ENCODE results near the gene MAPKAPK2.
"Not testable (repeated sequence)": the region's sequence is repeated elsewhere in the genome, so short reads cannot be mapped to it uniquely, and the experiment has no call there.

MAPKAPK2 gene

GRCh38 chr1:206684478-206685333, at the start of gene MAPKAPK2:
Gene MAPKAPK2, plus strand, starts transcription at chr1:206684905. Its CDS starts 325 bp downstream, at chr1:206685230.
- DNase-seq, result no peak

GRCh38 chr1:206635080-206635977, 49.4 kb upstream of the MAPKAPK2 start, which contains the start of gene DYRK3:
Gene DYRK3, plus strand, starts transcription at chr1:206635536. Its CDS starts 168 bp downstream, at chr1:206635704.
- DNase-seq, result peak; percentile 74

DNA sequence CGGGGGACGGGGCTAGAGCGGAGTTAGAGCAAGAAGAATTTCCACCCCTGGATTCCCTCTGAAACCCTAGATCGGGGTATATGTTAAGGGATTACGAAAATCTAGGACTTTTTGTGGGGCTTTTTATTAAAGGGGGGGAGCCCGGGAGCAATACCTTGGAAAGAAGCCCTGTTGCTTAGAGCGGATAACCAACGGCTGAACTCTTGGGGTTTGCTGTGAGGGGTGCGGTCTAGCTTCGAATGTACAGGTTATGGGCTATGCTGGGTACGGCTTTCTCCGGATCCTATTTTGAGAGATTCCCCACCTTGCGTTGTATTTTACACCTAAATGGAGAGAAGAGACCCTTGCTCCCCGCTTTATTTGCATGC, 48.7 kb upstream of the MAPKAPK2 start:
- no peak for DNase-seq

DNA sequence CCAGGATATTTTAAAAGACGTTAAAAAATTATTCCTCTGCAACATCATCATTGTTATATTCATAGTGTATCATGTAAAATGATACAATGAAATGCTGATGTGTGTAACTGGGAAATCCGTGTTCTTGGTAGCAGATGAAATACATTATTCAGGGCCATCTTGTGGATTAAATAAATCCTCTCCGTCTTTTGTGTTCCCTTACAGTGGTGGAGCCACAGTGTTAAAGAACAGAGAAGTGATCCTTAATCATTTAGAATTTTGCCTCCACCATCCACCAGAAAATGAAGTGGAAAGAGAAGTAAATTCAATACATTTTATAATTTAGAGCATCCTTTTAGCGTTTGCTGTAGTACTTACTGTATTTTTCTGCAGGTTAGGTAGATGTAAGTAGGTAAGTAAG, 48.0 kb upstream of the MAPKAPK2 start:
- DNase-seq, result no peak

DNA sequence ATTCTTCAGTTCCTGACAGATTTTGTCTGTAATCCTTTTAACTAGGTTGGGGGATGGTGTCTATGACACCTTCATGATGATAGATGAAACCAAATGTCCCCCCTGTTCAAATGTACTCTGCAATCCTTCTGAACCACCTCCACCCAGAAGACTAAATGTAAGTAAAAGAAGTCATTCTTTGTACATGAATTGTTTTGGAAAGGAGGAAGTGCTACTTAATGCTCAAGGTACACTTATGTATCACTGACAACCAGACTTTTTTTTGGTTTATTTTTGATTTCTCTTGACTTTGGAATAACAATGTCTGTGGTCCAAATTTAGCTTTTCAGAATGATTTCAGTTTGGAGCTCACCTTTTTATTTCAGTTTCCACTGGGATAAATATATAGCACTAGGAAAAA, 47.1 kb upstream of the MAPKAPK2 start:
- no peak for DNase-seq

GRCh38 chr1:206642074-206642473, 42.6 kb upstream of the MAPKAPK2 start:
- not testable (repeated sequence) for DNase-seq

DNA sequence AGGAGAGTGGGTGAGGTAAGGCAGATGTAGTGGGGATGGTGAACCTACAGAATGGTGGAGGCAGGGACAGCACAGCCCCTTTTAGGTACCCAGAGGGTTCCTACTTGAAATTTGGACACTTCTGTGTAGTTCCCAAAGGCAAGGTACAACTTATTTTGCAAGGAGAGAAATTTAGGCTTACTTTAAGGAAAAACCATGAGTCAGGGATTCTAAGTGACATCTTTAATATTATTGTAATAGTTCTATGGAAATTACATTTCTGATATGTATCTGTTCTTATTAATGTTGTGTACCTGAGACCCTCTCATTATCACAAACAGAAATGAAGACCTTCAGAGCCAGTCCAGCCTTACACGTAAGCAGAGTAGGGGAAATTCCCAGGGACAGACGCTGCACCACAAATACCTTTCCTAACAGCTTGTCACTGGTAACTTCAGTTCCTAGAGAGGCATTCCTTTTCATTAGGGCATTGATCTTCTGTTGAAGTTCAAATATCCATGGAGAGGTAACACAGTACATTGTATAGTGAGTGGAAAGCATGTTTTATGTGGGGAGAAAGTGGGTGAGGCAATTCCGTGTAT, 41.5 kb upstream of the MAPKAPK2 start:
- no peak for DNase-seq

DNA sequence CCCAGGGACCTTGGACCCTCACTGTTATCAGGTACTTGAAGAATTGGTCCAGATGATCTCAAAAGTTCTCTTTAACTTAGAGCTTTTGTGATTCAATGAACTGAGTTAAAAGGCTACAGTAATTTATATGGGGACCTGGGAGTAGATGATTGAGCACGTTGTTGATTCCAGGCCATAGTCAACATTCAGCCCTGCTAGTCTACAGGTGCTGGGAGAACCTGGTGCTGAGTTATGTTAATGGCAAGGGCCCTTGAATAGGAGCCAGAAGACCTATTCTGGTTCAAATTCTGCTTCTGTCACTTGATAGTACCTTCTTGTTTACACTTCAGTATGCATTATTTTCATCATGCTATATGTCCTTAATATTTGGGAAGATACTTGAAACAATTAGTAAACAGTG, 38.2 kb upstream of the MAPKAPK2 start:
- DNase-seq, result no peak

DNA sequence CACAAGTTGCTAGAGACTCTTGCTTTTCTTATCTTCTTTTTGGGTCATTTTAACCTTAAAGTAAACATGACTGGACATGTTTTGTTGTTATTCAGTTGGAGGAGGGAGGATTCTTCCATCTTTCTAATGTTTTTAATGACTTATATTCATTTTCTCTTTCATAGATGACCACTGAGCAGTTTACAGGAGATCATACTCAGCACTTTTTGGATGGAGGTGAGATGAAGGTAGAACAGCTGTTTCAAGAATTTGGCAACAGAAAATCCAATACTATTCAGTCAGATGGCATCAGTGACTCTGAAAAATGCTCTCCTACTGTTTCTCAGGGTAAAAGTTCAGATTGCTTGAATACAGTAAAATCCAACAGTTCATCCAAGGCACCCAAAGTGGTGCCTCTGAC, 37.5 kb upstream of the MAPKAPK2 start:
- no peak for DNase-seq

- no peak for DNase-seq
Measured at GRCh38 chr1:206649261-206649921, 35.3 kb upstream of the MAPKAPK2 start.

DNA sequence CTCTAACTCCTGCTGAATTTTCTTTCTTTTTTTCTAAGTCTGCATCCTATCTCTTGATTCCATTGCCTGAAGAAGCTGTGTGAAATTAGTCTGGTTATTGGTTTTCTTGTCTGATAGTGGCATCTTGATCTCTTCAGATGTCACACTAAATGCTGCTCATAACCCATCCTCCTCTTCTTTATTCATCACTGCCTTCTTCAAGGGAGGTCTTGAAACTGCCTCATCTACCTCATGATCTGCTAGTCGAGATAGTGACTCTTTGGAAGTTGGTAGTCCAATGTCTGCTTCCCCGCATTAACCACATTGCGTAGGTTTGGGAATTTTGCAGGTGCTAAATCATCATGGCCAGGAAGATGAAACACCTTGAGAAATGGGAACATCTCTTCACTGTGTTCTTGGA, 33.7 kb upstream of the MAPKAPK2 start:
- DNase-seq, result no peak

DNA sequence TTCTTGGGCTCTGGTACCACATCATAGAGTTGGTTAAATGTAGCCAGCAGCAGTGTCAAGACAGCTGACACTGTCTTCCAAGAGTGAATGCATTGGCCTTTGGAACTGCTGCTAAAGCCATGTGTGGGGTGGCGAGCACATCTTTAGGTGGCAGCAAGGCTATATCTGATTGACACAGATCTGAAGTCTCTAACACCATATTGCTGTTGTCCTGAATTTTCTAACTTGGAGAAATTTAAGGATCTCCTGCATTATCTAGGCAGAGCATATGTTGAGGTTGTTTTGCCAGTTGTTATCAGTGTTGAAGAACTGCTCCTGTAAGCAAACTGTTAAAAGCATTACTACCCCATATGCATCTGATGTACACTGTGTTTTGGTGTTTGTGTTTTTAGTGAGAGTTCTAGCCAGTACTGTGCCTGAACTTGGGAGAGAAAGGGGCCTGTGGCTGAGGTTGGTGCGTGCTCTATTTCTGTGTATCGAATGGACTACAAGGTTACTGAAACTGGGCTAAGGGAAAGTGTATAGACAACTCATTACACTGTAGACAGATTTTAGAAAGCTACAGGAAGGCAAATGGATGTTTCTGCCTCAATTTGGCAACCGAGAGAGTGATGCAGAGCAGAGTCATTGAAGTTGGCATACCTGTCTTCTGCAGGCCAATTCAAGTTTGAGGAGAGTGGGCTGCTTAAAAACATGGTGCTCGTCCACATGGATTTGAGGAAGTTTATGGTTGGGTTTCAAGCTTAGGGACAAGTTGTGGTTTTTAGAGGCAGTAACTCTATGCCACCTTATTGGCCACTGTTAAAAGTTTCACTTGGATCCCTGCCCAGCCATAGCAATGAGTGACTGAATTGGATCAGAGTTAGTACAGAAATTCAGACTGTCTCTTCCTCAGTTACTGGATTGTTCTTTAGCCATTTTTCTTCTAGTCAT, 32.5 kb upstream of the MAPKAPK2 start:
- DNase-seq, result no peak

- no peak for DNase-seq
Measured at GRCh38 chr1:206653715-206654459, 30.8 kb upstream of the MAPKAPK2 start.

DNA sequence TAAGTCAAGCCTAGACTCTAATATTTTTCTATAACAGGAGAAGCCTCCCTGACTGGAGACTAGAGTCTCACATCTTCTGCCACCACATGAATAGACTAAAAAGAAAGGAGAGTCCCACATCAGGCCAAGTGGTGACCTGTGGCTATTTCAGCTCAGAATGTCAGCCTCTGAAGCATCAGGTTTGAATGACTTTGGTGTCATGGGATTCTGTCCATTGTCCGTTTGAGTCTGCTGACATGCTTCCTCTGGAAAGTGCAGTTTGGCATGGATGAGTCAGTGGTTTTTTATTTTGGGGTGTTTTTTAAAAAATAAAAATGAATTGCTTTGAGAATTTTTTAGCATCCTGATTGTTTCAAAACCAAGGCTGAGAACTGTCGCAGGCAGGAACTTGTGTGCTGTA, 29.9 kb upstream of the MAPKAPK2 start:
- no peak for DNase-seq

DNA sequence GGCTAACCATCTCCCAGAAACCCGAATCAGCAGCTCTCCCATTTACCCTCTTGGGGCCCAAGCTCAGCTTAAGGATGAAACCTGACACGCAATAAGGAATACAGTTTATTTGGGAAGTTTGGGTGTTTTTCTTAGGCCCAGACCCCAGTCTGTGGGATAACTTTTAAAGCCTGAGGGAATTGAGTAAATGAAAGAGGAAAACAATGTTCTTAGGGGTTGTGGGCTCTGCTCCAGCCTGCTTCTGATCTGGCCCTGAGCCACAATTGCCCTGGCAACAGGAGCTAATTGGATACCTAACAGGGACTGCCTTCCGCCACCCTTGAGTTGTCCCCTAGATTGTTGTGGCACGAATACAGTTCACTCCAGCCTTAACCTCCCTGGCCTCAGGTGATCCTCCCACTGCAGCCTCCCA, 29.2 kb upstream of the MAPKAPK2 start:
- DNase-seq, result no peak

DNA sequence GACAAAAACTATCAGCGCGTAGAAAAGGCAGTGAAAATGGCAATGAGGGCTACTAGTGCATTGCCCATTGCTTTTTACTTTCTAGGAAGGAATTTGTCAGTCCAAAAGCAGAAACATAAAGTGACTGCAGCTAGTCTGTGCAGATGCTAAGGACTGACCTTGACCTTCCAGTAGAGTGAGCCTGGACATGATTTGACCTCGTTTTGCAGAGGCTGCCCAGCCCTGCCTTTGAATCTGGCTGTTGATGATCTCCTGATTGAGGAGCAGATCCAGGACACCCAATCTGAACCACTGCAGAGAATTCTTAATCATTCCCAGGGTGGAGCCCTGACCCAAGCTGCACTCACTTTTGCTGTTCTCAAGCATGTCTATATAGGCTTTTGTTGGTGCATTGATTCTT, 27.8 kb upstream of the MAPKAPK2 start:
- DNase-seq, result no peak

DNA sequence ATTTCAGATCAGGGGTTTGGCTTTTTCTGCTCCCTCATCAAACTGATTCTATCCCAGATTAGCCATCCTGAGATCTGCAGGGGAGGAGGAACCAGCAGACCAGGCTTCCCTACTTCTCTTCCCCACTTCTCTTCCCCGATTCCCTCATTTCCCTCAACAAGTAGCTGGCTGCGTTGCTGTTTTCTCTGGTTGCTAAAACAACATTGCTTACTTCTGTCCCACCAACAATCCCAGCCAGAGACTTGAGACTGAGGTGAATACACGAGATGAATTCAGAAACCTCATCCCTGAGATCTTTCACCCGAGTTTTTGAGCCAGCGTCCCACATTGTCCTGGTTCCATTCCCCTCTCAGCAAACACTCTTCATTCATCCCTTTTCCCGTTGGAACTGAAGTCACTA, 27.0 kb upstream of the MAPKAPK2 start:
- DNase-seq, result no peak

DNA sequence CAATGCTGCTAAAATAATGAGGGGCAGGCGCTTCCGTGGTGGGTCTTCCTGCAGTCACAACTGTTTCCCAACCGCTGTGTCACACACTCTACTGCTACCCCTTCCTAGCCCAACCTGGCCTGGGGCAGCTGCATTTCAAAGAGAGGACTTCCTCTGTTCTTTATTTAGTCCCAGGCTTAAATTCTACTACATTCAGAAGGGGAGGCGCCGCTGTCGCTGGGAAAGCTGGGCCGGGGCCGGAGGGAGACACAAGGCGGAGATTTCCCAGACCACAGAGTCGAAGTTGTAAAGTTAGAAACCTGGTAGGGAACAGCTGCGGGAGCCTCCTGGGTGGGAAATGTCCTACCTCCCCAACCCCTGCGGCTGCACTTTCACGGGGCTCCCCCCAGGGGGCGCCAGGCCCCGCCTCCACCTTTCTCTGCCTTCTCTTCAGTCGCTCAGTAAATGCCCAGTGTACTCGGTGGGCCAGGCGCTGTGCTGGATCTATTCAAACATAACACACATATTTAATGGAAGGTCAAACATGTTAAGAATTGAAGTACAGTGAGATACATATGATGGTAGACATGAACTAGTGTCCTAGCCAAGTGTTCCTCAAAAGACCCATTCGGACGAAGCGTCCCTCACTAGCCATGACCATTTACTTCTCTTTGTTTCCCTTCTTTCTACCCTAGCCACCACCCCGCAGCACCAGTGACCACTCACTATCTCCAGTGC, 26.3 kb upstream of the MAPKAPK2 start:
- no peak for DNase-seq

DNA sequence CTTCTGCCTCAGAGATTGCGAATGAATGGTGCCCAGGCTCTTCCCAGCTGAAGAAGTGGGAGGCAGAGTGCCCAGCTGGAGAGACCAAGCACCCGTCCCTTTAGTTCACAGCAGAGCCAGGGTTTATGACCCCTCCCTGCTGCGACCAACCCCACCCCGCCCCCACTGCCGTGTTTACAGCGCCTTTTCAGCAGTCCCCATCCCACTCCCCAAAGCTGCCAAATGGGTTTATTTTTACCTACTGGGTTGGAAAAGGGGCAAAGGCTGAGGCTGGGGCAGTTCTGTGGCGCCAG, 25.8 kb upstream of the MAPKAPK2 start:
- DNase-seq, result no peak

- no peak for DNase-seq
Measured at GRCh38 chr1:206660136-206660535, 24.6 kb upstream of the MAPKAPK2 start.
